ENCODE data around the gene UBE2D4. TPM values are rescaled to one million over a fixed set of nuclear protein-coding genes. Genes with fewer than 3 reads are reported as not detected.
A peak's percentile ranks its signal among the peaks of the same experiment; 100 is the strongest.
"Not testable (repeated sequence)": the region's sequence is repeated elsewhere in the genome, so short reads cannot be mapped to it uniquely, and the experiment has no call there.

The UBE2D4 gene
- total and polyA plus RNA-seq, 7 donors, result 50.2 to 118 (median 67.1) TPM

- peak; percentile 63 for TF ChIP-seq CTCF (IDR thresholded peaks at IDR 0.05)
- DNase-seq (peak; percentile 59 to 89), ATAC-seq (peak; percentile 73 to 90 (median 79))
- H3K4me1 ChIP-seq; H3K4me3 ChIP-seq; H3K27me3 ChIP-seq (ENCODE audit: insufficient read depth in 3 of 3, low read length in 2 of 3); intact Hi-C loops (cut with DNase I); H3K9me3 ChIP-seq; H3K27ac ChIP-seq; H3K36me3 ChIP-seq (ENCODE audit: insufficient read depth in 1 of 2, low read depth in 1 of 2): not testable (repeated sequence)
- WGBS, 3 donors, result 18 to 28% (median 23%) methylated on average over 18 to 30 of the region's 33 CpGs
Observed at GRCh38 chr7:43985904-43986864, 59.9 kb downstream of the UBE2D4 start.

GRCh38 chr7:43987476-43987875 is 61.2 kb downstream of the UBE2D4 start:
- H3K36me3 ChIP-seq (ENCODE audit: insufficient read depth in 1 of 2, low read depth in 1 of 2); H3K27ac ChIP-seq; H3K4me1 ChIP-seq; H3K4me3 ChIP-seq; H3K9me3 ChIP-seq; H3K27me3 ChIP-seq (ENCODE audit: insufficient read depth in 3 of 3, low read length in 2 of 3); intact Hi-C loops (cut with DNase I); DNase-seq; ATAC-seq: not testable (repeated sequence)
- WGBS, 3 donors, result 66 to 79% (median 77%) methylated on average over 2 to 9 of the region's 9 CpGs

- H3K4me3 ChIP-seq; ATAC-seq; H3K9me3 ChIP-seq; H3K27ac ChIP-seq; H3K27me3 ChIP-seq (ENCODE audit: insufficient read depth in 3 of 3, low read length in 2 of 3); DNase-seq; H3K4me1 ChIP-seq; H3K36me3 ChIP-seq (ENCODE audit: insufficient read depth in 1 of 2, low read depth in 1 of 2); intact Hi-C loops (cut with DNase I): not testable (repeated sequence)
- WGBS, 3 donors, result 47 to 56% (median 48%) methylated on average over 10 to 12 of the region's 12 CpGs
Observed at GRCh38 chr7:43990011-43990585, 63.9 kb downstream of the UBE2D4 start.

- H3K9me3 ChIP-seq; H3K4me1 ChIP-seq; H3K27me3 ChIP-seq (ENCODE audit: insufficient read depth in 3 of 3, low read length in 2 of 3); intact Hi-C loops (cut with DNase I); H3K36me3 ChIP-seq (ENCODE audit: insufficient read depth in 1 of 2, low read depth in 1 of 2); H3K4me3 ChIP-seq; DNase-seq; H3K27ac ChIP-seq; ATAC-seq: not testable (repeated sequence)
- WGBS, 3 donors, result 94 to 100% (median 97%) methylated on average over 1 of the region's 1 CpG
Observed at GRCh38 chr7:43990829-43991228, 64.6 kb downstream of the UBE2D4 start.

GRCh38 chr7:43992896-43993295 is 66.7 kb downstream of the UBE2D4 start:
- 69 to 85% (median 69%) methylated on average over 7 of the region's 7 CpGs for WGBS, 3 donors
- H3K9me3 ChIP-seq; H3K4me3 ChIP-seq; ATAC-seq; H3K4me1 ChIP-seq; DNase-seq; intact Hi-C loops (cut with DNase I); H3K36me3 ChIP-seq (ENCODE audit: insufficient read depth in 1 of 2, low read depth in 1 of 2); H3K27me3 ChIP-seq (ENCODE audit: insufficient read depth in 3 of 3, low read length in 2 of 3); H3K27ac ChIP-seq: not testable (repeated sequence)

- H3K27me3 ChIP-seq (ENCODE audit: insufficient read depth in 3 of 3, low read length in 2 of 3); H3K4me3 ChIP-seq; ATAC-seq; H3K27ac ChIP-seq; intact Hi-C loops (cut with DNase I); H3K4me1 ChIP-seq; H3K36me3 ChIP-seq (ENCODE audit: insufficient read depth in 1 of 2, low read depth in 1 of 2); H3K9me3 ChIP-seq; DNase-seq: not testable (repeated sequence)
- WGBS, 3 donors, result 96 to 98% (median 96%) methylated on average over 5 to 6 of the region's 6 CpGs
Observed at GRCh38 chr7:43994681-43995080, 68.4 kb downstream of the UBE2D4 start.

- H3K36me3 ChIP-seq (ENCODE audit: insufficient read depth in 1 of 2, low read depth in 1 of 2); H3K27me3 ChIP-seq (ENCODE audit: insufficient read depth in 3 of 3, low read length in 2 of 3); DNase-seq; H3K4me3 ChIP-seq; H3K9me3 ChIP-seq; H3K27ac ChIP-seq; intact Hi-C loops (cut with DNase I); H3K4me1 ChIP-seq: not testable (repeated sequence)
- WGBS, 3 donors, result 84 to 91% (median 85%) methylated on average over 3 of the region's 3 CpGs
- peak in 2 of 4 donors; percentile 24 to 33 for ATAC-seq
Observed at GRCh38 chr7:43997532-43997931, 71.3 kb downstream of the UBE2D4 start, which contains the start of gene SPDYE1. SPDYE1 (plus strand) TSS chr7:43997897; CDS start chr7:43999950, 2,053 bp downstream.

Other genes starting within 250 kb of the UBE2D4 start
- 10 to 100 TPM; 41.5 to 60.7 (median 53.9) TPM for gene COA1, start 196.9 kb upstream of the UBE2D4 start, total RNA-seq
- 10 to 100 TPM; 60.5 to 74.9 (median 74.6) TPM for gene COA1, start 196.9 kb upstream of the UBE2D4 start, polyA plus RNA-seq
- gene BLVRA, start 167.8 kb upstream of the UBE2D4 start, total RNA-seq, result 10 to 100 TPM; 35.8 to 50.9 (median 40.2) TPM
- 10 to 100 TPM; 36.1 to 52.9 (median 49.7) TPM for gene BLVRA, start 167.8 kb upstream of the UBE2D4 start, polyA plus RNA-seq
- 100 to 1,000 TPM; 173 to 200 (median 189) TPM for gene MRPS24, start 56.9 kb upstream of the UBE2D4 start, total RNA-seq
- 100 to 1,000 TPM; 262 to 430 (median 322) TPM for gene MRPS24, start 56.9 kb upstream of the UBE2D4 start, polyA plus RNA-seq
- gene URGCP, start 19.8 kb upstream of the UBE2D4 start, total RNA-seq, result 10 to 100 TPM; 41.3 to 54.4 (median 44.8) TPM
- 10 to 100 TPM; 19.2 to 31.8 (median 22.4) TPM for gene URGCP, start 19.8 kb upstream of the UBE2D4 start, polyA plus RNA-seq
- not detected for gene SPDYE1, start 71.5 kb downstream of the UBE2D4 start, total RNA-seq
- gene SPDYE1, start 71.5 kb downstream of the UBE2D4 start, polyA plus RNA-seq, result not detected
- 10 to 100 TPM; 33.4 to 45.1 (median 38.7) TPM for gene DBNL, start 118.3 kb downstream of the UBE2D4 start, total RNA-seq
- gene DBNL, start 118.3 kb downstream of the UBE2D4 start, polyA plus RNA-seq, result 10 to 100 TPM; 35.5 to 66.7 (median 53.0) TPM
- gene PGAM2, start 139.1 kb downstream of the UBE2D4 start, total RNA-seq, result 100 to 1,000 TPM; 214 to 449 (median 298) TPM
- gene PGAM2, start 139.1 kb downstream of the UBE2D4 start, polyA plus RNA-seq, result 1,000 to 10,000 TPM in 1 of 3 donors, 100 to 1,000 TPM in 2; 285 to 1,581 (median 569) TPM
- 10 to 100 TPM in 3 of 4 donors, 1 to 10 TPM in 1; 7.7 to 13.1 (median 10.4) TPM for gene POLM, start 156.1 kb downstream of the UBE2D4 start, total RNA-seq
- gene POLM, start 156.1 kb downstream of the UBE2D4 start, polyA plus RNA-seq, result 1 to 10 TPM; 7.1 to 9.6 (median 7.1) TPM
- 10 to 100 TPM in 3 of 4 donors, 1 to 10 TPM in 1; 6.9 to 22.0 (median 14.6) TPM for gene AEBP1, start 177.9 kb downstream of the UBE2D4 start, total RNA-seq
- 1 to 10 TPM; 2.8 to 7.8 (median 5.9) TPM for gene AEBP1, start 177.9 kb downstream of the UBE2D4 start, polyA plus RNA-seq
- gene POLD2, start 197.1 kb downstream of the UBE2D4 start, total RNA-seq, result 100 to 1,000 TPM in 3 of 4 donors, 10 to 100 TPM in 1; 79.2 to 127 (median 119) TPM
- gene POLD2, start 197.1 kb downstream of the UBE2D4 start, polyA plus RNA-seq, result 10 to 100 TPM; 57.3 to 87.1 (median 81.3) TPM
- 1 to 10 TPM in 2 of 4 donors, not detected in 2; 1.7 TPM for gene MYL7, start 214.9 kb downstream of the UBE2D4 start, total RNA-seq
- gene MYL7, start 214.9 kb downstream of the UBE2D4 start, polyA plus RNA-seq, result under 1 TPM in 2 of 3 donors, not detected in 1; 0.15 to 0.23 TPM